ENCODE results near the gene SULF2. TPM values are rescaled to one million over a fixed set of nuclear protein-coding genes. Genes with fewer than 3 reads are reported as not detected.
A peak's percentile ranks its signal among the peaks of the same experiment; 100 is the strongest.

The SULF2 gene
- total RNA-seq, 4 donors from 2014 or later = 41.2 to 177 (median 62.3) TPM

DNA sequence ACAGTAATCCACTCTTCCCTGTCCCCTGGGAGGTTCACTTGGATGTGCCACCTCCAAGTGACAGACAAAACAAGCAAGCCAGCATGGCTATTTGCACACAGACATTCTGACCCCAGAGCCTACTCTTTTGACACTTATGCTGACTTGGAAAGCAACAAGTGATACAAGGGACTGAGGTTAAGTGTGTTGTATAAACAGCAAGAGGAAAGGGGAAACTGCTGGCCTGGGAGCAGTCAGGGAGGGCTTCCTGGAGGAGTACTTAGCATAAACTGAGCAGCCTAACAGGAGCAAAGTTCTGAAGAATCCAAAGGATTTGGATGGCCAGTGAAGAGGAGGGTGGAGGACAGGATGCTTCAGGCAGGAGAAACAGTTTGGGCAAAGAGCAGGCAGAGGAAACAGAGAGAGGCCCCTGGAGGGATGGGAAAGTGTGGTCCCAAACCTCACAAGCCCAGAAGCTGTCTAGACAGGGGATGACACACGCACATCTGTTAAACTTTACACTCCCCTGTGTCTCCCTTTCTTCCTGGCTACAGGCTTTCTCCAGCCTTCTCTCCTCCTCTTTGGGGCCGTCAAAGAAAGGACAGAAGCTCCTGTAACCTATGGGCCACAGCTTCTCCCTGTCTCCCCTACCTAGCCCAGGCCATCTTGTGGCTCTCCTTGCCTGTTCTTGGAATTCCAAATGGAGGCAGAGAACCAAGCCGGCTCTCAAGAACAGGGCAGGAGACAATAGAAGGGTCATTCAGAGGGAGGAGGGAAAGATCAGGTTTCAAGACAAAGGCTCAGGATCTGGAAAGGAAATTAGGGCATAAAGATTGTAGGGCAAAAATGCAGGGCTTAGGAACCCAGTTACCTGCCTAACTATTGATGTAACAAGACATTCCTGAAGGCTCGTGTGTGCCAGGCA, 19.3 kb downstream of the SULF2 start:
- Histone ChIP-seq H3K27me3 (no peaks in the 10 kb centered on the region), H3K36me3 (peaks cover 0 to 12% of the 10 kb centered on the region in 2 donors), H3K4me3 (no peak overlapping the region), H3K9me3 (peaks cover 0 to 7% (median 0%) of the 10 kb centered on the region in 3 donors), H3K4me1 (peaks cover 0 to 45% (median 3%) of the 10 kb centered on the region in 3 donors), H3K27ac (peak overlapping the region in 1 of 4 donors; percentile 29)
- no peak for ATAC-seq
- TF ChIP-seq POLR2AphosphoS5 (IDR thresholded peaks at IDR 0.05) (no peak), EP300 (IDR thresholded peaks at IDR 0.05) (no peak), POLR2A (IDR thresholded peaks at IDR 0.05) (no peak)
- TF ChIP-seq, protein P1, sequence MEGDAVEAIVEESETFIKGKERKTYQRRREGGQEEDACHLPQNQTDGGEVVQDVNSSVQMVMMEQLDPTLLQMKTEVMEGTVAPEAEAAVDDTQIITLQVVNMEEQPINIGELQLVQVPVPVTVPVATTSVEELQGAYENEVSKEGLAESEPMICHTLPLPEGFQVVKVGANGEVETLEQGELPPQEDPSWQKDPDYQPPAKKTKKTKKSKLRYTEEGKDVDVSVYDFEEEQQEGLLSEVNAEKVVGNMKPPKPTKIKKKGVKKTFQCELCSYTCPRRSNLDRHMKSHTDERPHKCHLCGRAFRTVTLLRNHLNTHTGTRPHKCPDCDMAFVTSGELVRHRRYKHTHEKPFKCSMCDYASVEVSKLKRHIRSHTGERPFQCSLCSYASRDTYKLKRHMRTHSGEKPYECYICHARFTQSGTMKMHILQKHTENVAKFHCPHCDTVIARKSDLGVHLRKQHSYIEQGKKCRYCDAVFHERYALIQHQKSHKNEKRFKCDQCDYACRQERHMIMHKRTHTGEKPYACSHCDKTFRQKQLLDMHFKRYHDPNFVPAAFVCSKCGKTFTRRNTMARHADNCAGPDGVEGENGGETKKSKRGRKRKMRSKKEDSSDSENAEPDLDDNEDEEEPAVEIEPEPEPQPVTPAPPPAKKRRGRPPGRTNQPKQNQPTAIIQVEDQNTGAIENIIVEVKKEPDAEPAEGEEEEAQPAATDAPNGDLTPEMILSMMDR (IDR thresholded peaks at IDR 0.05) = no peak
- 46% methylated on average over 3 of the region's 4 CpGs; no CpG with 5 or more reads in 1 of the 2 donors for WGBS, 2 donors (ENCODE audit: low coverage in 1 of 2)

DNA sequence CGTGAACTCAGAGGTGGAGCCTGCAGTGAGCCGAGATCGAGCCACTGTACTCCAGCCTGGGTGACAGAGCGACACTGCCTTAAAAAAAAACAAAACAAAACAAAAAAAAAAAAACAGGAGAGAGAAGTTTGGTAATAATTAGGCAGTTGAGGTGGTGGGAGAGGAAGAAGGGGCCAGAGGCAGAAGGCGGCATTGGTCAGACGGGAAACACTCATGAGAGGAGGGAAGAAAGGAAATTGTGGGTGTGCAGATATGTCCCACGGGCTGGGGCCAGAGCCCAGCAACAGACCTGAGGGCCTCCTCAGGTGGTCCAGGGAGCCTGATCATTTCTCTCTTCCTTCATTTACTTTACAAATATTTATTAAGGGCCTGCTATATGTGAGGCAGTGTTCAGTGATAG, 20.0 kb downstream of the SULF2 start:
- TF ChIP-seq POLR2AphosphoS5 (IDR thresholded peaks at IDR 0.05) (no peak), EP300 (IDR thresholded peaks at IDR 0.05) (no peak), POLR2A (IDR thresholded peaks at IDR 0.05) (no peak)
- TF ChIP-seq, protein P1 (IDR thresholded peaks at IDR 0.05) = no peak
- H3K27ac ChIP-seq = no peak overlapping the region
- H3K4me3 ChIP-seq = no peak overlapping the region
- no peak for ATAC-seq
- H3K4me1 ChIP-seq = peaks cover 0 to 45% (median 3%) of the 10 kb centered on the region in 3 donors
- H3K9me3 ChIP-seq = peaks cover 0 to under 1% (median 0%) of the 10 kb centered on the region in 3 donors
- WGBS, 2 donors (ENCODE audit: low coverage in 1 of 2) = 80 to 86% methylated on average over 1 to 4 of the region's 7 CpGs
- H3K36me3 ChIP-seq = peaks cover 0 to 8% of the 10 kb centered on the region in 2 donors
- no peaks in the 10 kb centered on the region for H3K27me3 ChIP-seq

DNA sequence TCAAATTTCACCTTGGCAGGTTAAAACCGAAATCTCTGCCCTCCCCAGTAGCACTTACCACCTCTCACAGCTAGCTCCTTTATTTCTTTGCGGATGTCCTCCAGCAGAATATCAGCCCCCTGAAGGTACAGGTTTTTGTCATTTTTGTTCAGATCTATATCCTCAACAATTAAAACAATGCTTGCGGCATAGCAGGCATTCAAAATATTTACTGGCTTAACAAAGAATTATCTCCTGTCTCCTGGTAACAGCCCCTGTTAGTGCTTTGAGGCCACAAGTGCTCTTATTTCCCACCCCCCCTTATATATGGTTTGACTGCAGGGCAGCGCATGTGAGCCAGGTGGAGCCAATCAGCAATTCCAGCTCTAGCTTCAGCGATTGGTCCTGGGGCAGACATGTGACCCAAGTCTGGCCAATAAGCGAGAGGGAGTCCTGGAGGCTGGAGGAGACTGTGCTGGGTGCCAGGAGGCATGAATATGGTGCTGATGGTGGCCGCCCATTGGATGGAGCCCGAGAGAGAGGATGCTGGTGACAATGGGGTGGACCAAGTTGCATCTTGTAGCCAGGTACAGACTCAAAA, 21.0 kb downstream of the SULF2 start:
- Histone ChIP-seq H3K4me3 (no peak overlapping the region), H3K36me3 (peaks cover 0 to 8% of the 10 kb centered on the region in 2 donors), H3K27ac (no peak overlapping the region), H3K4me1 (peaks cover 0 to 45% (median 3%) of the 10 kb centered on the region in 3 donors), H3K9me3 (no peaks in the 10 kb centered on the region), H3K27me3 (no peaks in the 10 kb centered on the region)
- no peak for ATAC-seq
- WGBS, 2 donors (ENCODE audit: low coverage in 1 of 2) = 67 to 91% methylated on average over 3 to 5 of the region's 8 CpGs
- TF ChIP-seq, protein P1 (IDR thresholded peaks at IDR 0.05) = no peak
- TF ChIP-seq POLR2A (IDR thresholded peaks at IDR 0.05) (no peak), POLR2AphosphoS5 (IDR thresholded peaks at IDR 0.05) (no peak), EP300 (IDR thresholded peaks at IDR 0.05) (no peak)

DNA sequence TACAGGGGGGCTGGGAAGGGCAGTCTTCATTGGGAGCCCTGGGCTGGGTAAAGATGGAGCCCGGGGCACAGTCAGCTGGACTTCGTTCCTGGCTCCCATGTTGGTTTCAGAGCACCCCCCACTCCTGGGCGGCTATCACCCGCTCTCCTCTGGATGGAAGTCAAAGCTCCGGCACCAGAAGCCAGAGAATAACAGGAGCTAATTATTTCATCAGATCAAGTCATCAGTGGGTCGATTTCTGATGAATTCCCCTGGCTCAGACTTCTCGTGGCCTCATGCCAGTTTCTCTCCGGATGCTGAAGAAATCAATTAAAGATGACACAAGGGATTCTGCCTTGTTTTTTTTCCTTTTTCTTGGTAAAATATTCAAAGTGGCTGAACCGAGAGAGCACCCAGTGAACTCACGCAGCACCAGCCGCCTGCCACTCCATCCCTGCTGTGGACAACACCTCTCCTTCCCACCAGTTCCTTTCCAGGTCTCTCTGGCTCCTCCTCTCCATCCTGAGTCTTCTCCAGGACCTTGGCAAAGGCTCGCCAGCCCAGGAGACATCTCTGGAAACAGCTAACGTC, 22.5 kb downstream of the SULF2 start:
- no peak for TF ChIP-seq POLR2AphosphoS5 (IDR thresholded peaks at IDR 0.05)
- no peak for TF ChIP-seq EP300 (IDR thresholded peaks at IDR 0.05)
- TF ChIP-seq POLR2A (IDR thresholded peaks at IDR 0.05) = no peak
- TF ChIP-seq, protein P1 (IDR thresholded peaks at IDR 0.05) = no peak
- H3K27me3 ChIP-seq = no peaks in the 10 kb centered on the region
- WGBS, 2 donors (ENCODE audit: low coverage in 1 of 2) = 23 to 50% methylated on average over 7 to 12 of the region's 13 CpGs
- H3K4me1 ChIP-seq = peaks cover 0 to 40% (median 3%) of the 10 kb centered on the region in 3 donors
- peaks cover 0 to 8% of the 10 kb centered on the region in 2 donors for H3K36me3 ChIP-seq
- ATAC-seq = no peak
- H3K9me3 ChIP-seq = no peaks in the 10 kb centered on the region
- H3K27ac ChIP-seq = peak overlapping the region in 1 of 4 donors; percentile 26
- H3K4me3 ChIP-seq = no peak overlapping the region
